Measurements from ENCODE around the gene LYZ.

The LYZ gene

GRCh38 chr12:69339999-69340398, 8.2 kb upstream of the LYZ start:
- Histone ChIP-seq H3K27ac (ENCODE audit: low read length) (no peak overlapping the region), H3K27me3 (ENCODE audit: control insufficient read depth in 1 of 2, insufficient read depth in 2 of 2, low read length in 2 of 2) (no peaks in the 10 kb centered on the region), H3K4me3 (ENCODE audit: low read length in 2 of 2) (no peak overlapping the region), H3K9me3 (ENCODE audit: control insufficient read depth in 2 of 2, low read length in 2 of 2) (no peaks in the 10 kb centered on the region), H3K9ac (ENCODE audit: low read length in 2 of 2) (no peak overlapping the region), H3K36me3 (ENCODE audit: control insufficient read depth in 2 of 2, insufficient read depth in 2 of 2, low read length in 2 of 2) (no peaks in the 10 kb centered on the region), H3K4me1 (ENCODE audit: control insufficient read depth, insufficient read depth, low read length) (no peaks in the 10 kb centered on the region)

GRCh38 chr12:69341328-69341727, 6.9 kb upstream of the LYZ start:
- no peak overlapping the region for H3K27ac ChIP-seq (ENCODE audit: low read length)
- H3K4me1 ChIP-seq (ENCODE audit: control insufficient read depth, insufficient read depth, low read length), result no peaks in the 10 kb centered on the region
- H3K9ac ChIP-seq (ENCODE audit: low read length in 2 of 2), result no peak overlapping the region
- H3K9me3 ChIP-seq (ENCODE audit: control insufficient read depth in 2 of 2, low read length in 2 of 2), result no peaks in the 10 kb centered on the region
- H3K4me3 ChIP-seq (ENCODE audit: low read length in 2 of 2), result no peak overlapping the region
- H3K27me3 ChIP-seq (ENCODE audit: control insufficient read depth in 1 of 2, insufficient read depth in 2 of 2, low read length in 2 of 2), result no peaks in the 10 kb centered on the region
- no peaks in the 10 kb centered on the region for H3K36me3 ChIP-seq (ENCODE audit: control insufficient read depth in 2 of 2, insufficient read depth in 2 of 2, low read length in 2 of 2)

- no peaks in the 10 kb centered on the region for H3K9me3 ChIP-seq (ENCODE audit: control insufficient read depth in 2 of 2, low read length in 2 of 2)
- no peak overlapping the region for H3K27ac ChIP-seq (ENCODE audit: low read length)
- H3K4me3 ChIP-seq (ENCODE audit: low read length in 2 of 2), result no peak overlapping the region
- no peaks in the 10 kb centered on the region for H3K36me3 ChIP-seq (ENCODE audit: control insufficient read depth in 2 of 2, insufficient read depth in 2 of 2, low read length in 2 of 2)
- H3K27me3 ChIP-seq (ENCODE audit: control insufficient read depth in 1 of 2, insufficient read depth in 2 of 2, low read length in 2 of 2), result no peaks in the 10 kb centered on the region
- no peak overlapping the region for H3K9ac ChIP-seq (ENCODE audit: low read length in 2 of 2)
- H3K4me1 ChIP-seq (ENCODE audit: control insufficient read depth, insufficient read depth, low read length), result no peaks in the 10 kb centered on the region
Measured at GRCh38 chr12:69342421-69342820, 5.8 kb upstream of the LYZ start.

GRCh38 chr12:69343357-69343756, 4.8 kb upstream of the LYZ start:
- H3K9me3 ChIP-seq (ENCODE audit: control insufficient read depth in 2 of 2, low read length in 2 of 2), result no peaks in the 10 kb centered on the region
- no peaks in the 10 kb centered on the region for H3K27me3 ChIP-seq (ENCODE audit: control insufficient read depth in 1 of 2, insufficient read depth in 2 of 2, low read length in 2 of 2)
- H3K36me3 ChIP-seq (ENCODE audit: control insufficient read depth in 2 of 2, insufficient read depth in 2 of 2, low read length in 2 of 2), result no peaks in the 10 kb centered on the region
- no peak overlapping the region for H3K9ac ChIP-seq (ENCODE audit: low read length in 2 of 2)
- no peaks in the 10 kb centered on the region for H3K4me1 ChIP-seq (ENCODE audit: control insufficient read depth, insufficient read depth, low read length)
- no peak overlapping the region for H3K4me3 ChIP-seq (ENCODE audit: low read length in 2 of 2)
- no peak overlapping the region for H3K27ac ChIP-seq (ENCODE audit: low read length)

- Histone ChIP-seq H3K4me3 (ENCODE audit: low read length in 2 of 2) (no peak overlapping the region), H3K9me3 (ENCODE audit: control insufficient read depth in 2 of 2, low read length in 2 of 2) (no peaks in the 10 kb centered on the region), H3K27me3 (ENCODE audit: control insufficient read depth in 1 of 2, insufficient read depth in 2 of 2, low read length in 2 of 2) (no peaks in the 10 kb centered on the region), H3K4me1 (ENCODE audit: control insufficient read depth, insufficient read depth, low read length) (no peaks in the 10 kb centered on the region), H3K27ac (ENCODE audit: low read length) (no peak overlapping the region), H3K9ac (ENCODE audit: low read length in 2 of 2) (no peak overlapping the region), H3K36me3 (ENCODE audit: control insufficient read depth in 2 of 2, insufficient read depth in 2 of 2, low read length in 2 of 2) (no peaks in the 10 kb centered on the region)
Measured at GRCh38 chr12:69343885-69344612, 4.1 kb upstream of the LYZ start.

- Histone ChIP-seq H3K36me3 (ENCODE audit: control insufficient read depth in 2 of 2, insufficient read depth in 2 of 2, low read length in 2 of 2) (no peaks in the 10 kb centered on the region), H3K9ac (ENCODE audit: low read length in 2 of 2) (no peak overlapping the region), H3K9me3 (ENCODE audit: control insufficient read depth in 2 of 2, low read length in 2 of 2) (no peaks in the 10 kb centered on the region), H3K27me3 (ENCODE audit: control insufficient read depth in 1 of 2, insufficient read depth in 2 of 2, low read length in 2 of 2) (no peaks in the 10 kb centered on the region), H3K4me3 (ENCODE audit: low read length in 2 of 2) (no peak overlapping the region), H3K27ac (ENCODE audit: low read length) (no peak overlapping the region), H3K4me1 (ENCODE audit: control insufficient read depth, insufficient read depth, low read length) (no peaks in the 10 kb centered on the region)
Measured at GRCh38 chr12:69345077-69345476, 3.1 kb upstream of the LYZ start.

GRCh38 chr12:69345742-69346141, 2.4 kb upstream of the LYZ start:
- no peak overlapping the region for H3K4me3 ChIP-seq (ENCODE audit: low read length in 2 of 2)
- H3K4me1 ChIP-seq (ENCODE audit: control insufficient read depth, insufficient read depth, low read length), result no peaks in the 10 kb centered on the region
- no peak overlapping the region for H3K27ac ChIP-seq (ENCODE audit: low read length)
- H3K9ac ChIP-seq (ENCODE audit: low read length in 2 of 2), result no peak overlapping the region
- H3K36me3 ChIP-seq (ENCODE audit: control insufficient read depth in 2 of 2, insufficient read depth in 2 of 2, low read length in 2 of 2), result no peaks in the 10 kb centered on the region
- H3K27me3 ChIP-seq (ENCODE audit: control insufficient read depth in 1 of 2, insufficient read depth in 2 of 2, low read length in 2 of 2), result no peaks in the 10 kb centered on the region
- no peaks in the 10 kb centered on the region for H3K9me3 ChIP-seq (ENCODE audit: control insufficient read depth in 2 of 2, low read length in 2 of 2)

- Histone ChIP-seq H3K4me1 (ENCODE audit: control insufficient read depth, insufficient read depth, low read length) (no peaks in the 10 kb centered on the region), H3K9me3 (ENCODE audit: control insufficient read depth in 2 of 2, low read length in 2 of 2) (no peaks in the 10 kb centered on the region), H3K27ac (ENCODE audit: low read length) (no peak overlapping the region), H3K9ac (ENCODE audit: low read length in 2 of 2) (no peak overlapping the region), H3K27me3 (ENCODE audit: control insufficient read depth in 1 of 2, insufficient read depth in 2 of 2, low read length in 2 of 2) (no peaks in the 10 kb centered on the region), H3K4me3 (ENCODE audit: low read length in 2 of 2) (no peak overlapping the region), H3K36me3 (ENCODE audit: control insufficient read depth in 2 of 2, insufficient read depth in 2 of 2, low read length in 2 of 2) (no peaks in the 10 kb centered on the region)
Measured at GRCh38 chr12:69350002-69350626, 1.9 kb downstream of the LYZ start.

GRCh38 chr12:69350777-69351176, 2.6 kb downstream of the LYZ start:
- H3K4me1 ChIP-seq (ENCODE audit: control insufficient read depth, insufficient read depth, low read length), result no peaks in the 10 kb centered on the region
- H3K27ac ChIP-seq (ENCODE audit: low read length), result no peak overlapping the region
- H3K9ac ChIP-seq (ENCODE audit: low read length in 2 of 2), result no peak overlapping the region
- no peaks in the 10 kb centered on the region for H3K36me3 ChIP-seq (ENCODE audit: control insufficient read depth in 2 of 2, insufficient read depth in 2 of 2, low read length in 2 of 2)
- H3K9me3 ChIP-seq (ENCODE audit: control insufficient read depth in 2 of 2, low read length in 2 of 2), result no peaks in the 10 kb centered on the region
- no peak overlapping the region for H3K4me3 ChIP-seq (ENCODE audit: low read length in 2 of 2)
- no peaks in the 10 kb centered on the region for H3K27me3 ChIP-seq (ENCODE audit: control insufficient read depth in 1 of 2, insufficient read depth in 2 of 2, low read length in 2 of 2)

- H3K9me3 ChIP-seq (ENCODE audit: control insufficient read depth in 2 of 2, low read length in 2 of 2), result no peaks in the 10 kb centered on the region
- no peak overlapping the region for H3K4me3 ChIP-seq (ENCODE audit: low read length in 2 of 2)
- H3K27ac ChIP-seq (ENCODE audit: low read length), result no peak overlapping the region
- H3K36me3 ChIP-seq (ENCODE audit: control insufficient read depth in 2 of 2, insufficient read depth in 2 of 2, low read length in 2 of 2), result no peaks in the 10 kb centered on the region
- H3K4me1 ChIP-seq (ENCODE audit: control insufficient read depth, insufficient read depth, low read length), result no peaks in the 10 kb centered on the region
- H3K9ac ChIP-seq (ENCODE audit: low read length in 2 of 2), result no peak overlapping the region
- no peaks in the 10 kb centered on the region for H3K27me3 ChIP-seq (ENCODE audit: control insufficient read depth in 1 of 2, insufficient read depth in 2 of 2, low read length in 2 of 2)
Measured at GRCh38 chr12:69351462-69352236, 3.5 kb downstream of the LYZ start.

GRCh38 chr12:69352904-69353303, 4.7 kb downstream of the LYZ start:
- Histone ChIP-seq H3K9me3 (ENCODE audit: control insufficient read depth in 2 of 2, low read length in 2 of 2) (no peaks in the 10 kb centered on the region), H3K36me3 (ENCODE audit: control insufficient read depth in 2 of 2, insufficient read depth in 2 of 2, low read length in 2 of 2) (no peaks in the 10 kb centered on the region), H3K27ac (ENCODE audit: low read length) (no peak overlapping the region), H3K4me3 (ENCODE audit: low read length in 2 of 2) (no peak overlapping the region), H3K9ac (ENCODE audit: low read length in 2 of 2) (no peak overlapping the region), H3K27me3 (ENCODE audit: control insufficient read depth in 1 of 2, insufficient read depth in 2 of 2, low read length in 2 of 2) (no peaks in the 10 kb centered on the region), H3K4me1 (ENCODE audit: control insufficient read depth, insufficient read depth, low read length) (no peaks in the 10 kb centered on the region)

Data from stomach smooth muscle (tissue), 2 donors.